ENCODE results near the gene PDZD7.
"Not testable (repeated sequence)": the region's sequence is repeated elsewhere in the genome, so short reads cannot be mapped to it uniquely, and the experiment has no call there.

The PDZD7 gene

DNA sequence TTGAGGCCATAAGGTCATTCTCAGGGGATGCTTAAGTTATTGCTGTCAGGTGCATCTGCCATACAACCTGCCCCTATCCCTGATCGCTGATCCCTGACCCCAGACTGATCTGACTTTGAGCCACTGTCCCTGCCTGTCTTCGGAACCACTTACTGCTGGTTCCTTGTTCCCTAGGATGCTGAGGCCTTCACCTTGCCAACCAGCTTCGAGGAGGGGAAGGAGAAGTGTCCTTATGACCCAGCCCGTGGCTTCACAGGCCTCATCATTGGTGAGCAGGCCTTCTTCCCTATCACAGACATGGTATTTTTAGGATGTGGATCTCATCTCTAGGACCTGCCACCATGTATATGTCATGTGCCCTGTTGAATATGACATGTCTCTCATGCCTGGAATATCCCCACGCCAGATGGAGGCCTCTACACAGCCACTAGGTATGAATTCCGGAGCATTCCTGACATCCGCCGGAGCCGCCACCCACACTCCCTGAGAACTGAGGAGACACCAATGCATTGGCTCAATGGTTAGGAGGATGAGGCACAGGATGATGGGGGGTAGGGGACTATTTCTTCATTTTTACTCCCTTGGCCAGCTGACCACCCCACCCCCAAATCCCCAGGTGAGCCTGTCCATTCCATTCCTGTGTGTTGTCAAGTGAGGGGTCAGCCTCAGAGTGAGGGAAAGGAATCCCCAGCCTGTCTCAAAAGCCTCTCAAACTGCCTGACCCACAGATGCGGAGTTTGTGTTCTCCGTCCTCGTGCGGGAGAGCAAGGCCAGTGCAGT lies 52.6 kb downstream of the PDZD7 start:
- H3K27ac ChIP-seq (ENCODE audit: low read depth, low read length), result no peak overlapping the region
- H3K27me3 ChIP-seq (ENCODE audit: control insufficient read depth, insufficient read depth, low read length), result no peaks in the 10 kb centered on the region
- H3K4me3 ChIP-seq (ENCODE audit: low read length), result no peak overlapping the region
- H3K36me3 ChIP-seq (ENCODE audit: control insufficient read depth, insufficient read depth, low read length), result peaks cover 24% of the 10 kb centered on the region
- no peaks in the 10 kb centered on the region for H3K4me1 ChIP-seq (ENCODE audit: control insufficient read depth, insufficient read depth, low read length)
- H3K9ac ChIP-seq (ENCODE audit: low read length), result no peak overlapping the region

DNA sequence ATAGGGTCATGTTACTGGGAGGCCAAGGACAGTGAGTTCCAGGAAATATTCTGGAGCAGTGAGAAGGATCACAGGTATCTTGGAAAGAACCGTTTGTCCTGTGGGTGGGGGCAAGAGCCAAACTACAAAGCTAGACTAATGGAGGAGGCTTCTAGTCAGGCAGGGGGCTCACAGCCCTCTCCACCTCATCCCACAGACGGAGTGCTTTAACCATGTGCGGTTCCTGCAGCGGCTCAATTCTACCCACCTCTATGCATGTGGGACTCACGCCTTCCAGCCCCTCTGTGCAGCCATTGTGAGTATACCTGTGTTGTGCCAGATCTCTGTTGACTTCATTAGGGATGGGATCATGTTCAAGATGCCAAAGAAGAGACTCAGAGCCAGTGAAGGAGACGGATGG lies 53.5 kb downstream of the PDZD7 start:
- H3K4me3 ChIP-seq (ENCODE audit: low read length), result no peak overlapping the region
- no peak overlapping the region for H3K9ac ChIP-seq (ENCODE audit: low read length)
- no peaks in the 10 kb centered on the region for H3K4me1 ChIP-seq (ENCODE audit: control insufficient read depth, insufficient read depth, low read length)
- no peaks in the 10 kb centered on the region for H3K27me3 ChIP-seq (ENCODE audit: control insufficient read depth, insufficient read depth, low read length)
- peaks cover 24% of the 10 kb centered on the region for H3K36me3 ChIP-seq (ENCODE audit: control insufficient read depth, insufficient read depth, low read length)
- H3K27ac ChIP-seq (ENCODE audit: low read depth, low read length), result no peak overlapping the region

DNA sequence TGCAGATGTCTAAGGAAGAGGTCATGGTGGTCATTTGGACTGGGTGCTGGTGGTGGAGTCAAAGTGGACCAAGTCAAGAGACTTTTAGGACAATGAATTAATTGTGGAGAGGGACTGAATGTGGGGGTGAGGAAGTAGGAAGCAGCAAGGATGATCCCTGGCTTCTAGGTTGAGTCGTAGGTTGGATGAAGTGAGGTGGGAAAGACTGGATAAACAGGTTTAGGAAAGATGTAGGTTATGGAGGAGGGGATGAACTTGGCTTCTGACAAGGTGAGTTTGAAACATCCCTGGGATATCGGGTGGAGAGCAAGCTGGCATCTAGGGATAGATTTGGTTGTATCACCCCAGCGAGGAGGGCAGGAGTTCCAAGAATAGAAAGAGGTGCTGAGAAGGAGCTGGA lies 54.0 kb downstream of the PDZD7 start:
- peaks cover 24% of the 10 kb centered on the region for H3K36me3 ChIP-seq (ENCODE audit: control insufficient read depth, insufficient read depth, low read length)
- H3K9ac ChIP-seq (ENCODE audit: low read length), result no peak overlapping the region
- H3K4me3 ChIP-seq (ENCODE audit: low read length), result no peak overlapping the region
- H3K4me1 ChIP-seq (ENCODE audit: control insufficient read depth, insufficient read depth, low read length), result no peaks in the 10 kb centered on the region
- H3K27ac ChIP-seq (ENCODE audit: low read depth, low read length), result no peak overlapping the region
- no peaks in the 10 kb centered on the region for H3K27me3 ChIP-seq (ENCODE audit: control insufficient read depth, insufficient read depth, low read length)

DNA sequence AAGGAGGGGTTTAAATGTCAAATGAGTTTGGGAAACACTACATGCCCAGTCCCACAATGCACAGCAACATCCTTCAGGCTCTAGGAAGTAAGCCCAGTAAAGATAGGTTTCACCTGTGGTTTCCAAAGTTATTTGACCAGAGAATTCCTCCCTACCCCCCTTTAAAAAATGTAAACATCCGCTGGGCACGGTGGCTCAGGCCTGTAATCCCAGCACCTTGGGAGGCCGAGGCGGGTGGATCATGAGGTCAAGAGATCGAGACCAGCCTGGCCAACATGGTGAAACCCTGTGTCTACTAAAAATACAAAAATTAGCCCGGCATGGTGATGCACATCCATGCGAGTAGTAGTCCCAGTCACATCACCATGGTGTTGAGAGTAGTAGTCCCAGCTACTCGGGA lies 55.5 kb downstream of the PDZD7 start:
- not testable (repeated sequence) for H3K4me1 ChIP-seq (ENCODE audit: control insufficient read depth, insufficient read depth, low read length); H3K9ac ChIP-seq (ENCODE audit: low read length); H3K27me3 ChIP-seq (ENCODE audit: control insufficient read depth, insufficient read depth, low read length); H3K27ac ChIP-seq (ENCODE audit: low read depth, low read length); H3K4me3 ChIP-seq (ENCODE audit: low read length)
- H3K36me3 ChIP-seq (ENCODE audit: control insufficient read depth, insufficient read depth, low read length), result peaks cover 17% of the 10 kb centered on the region

DNA sequence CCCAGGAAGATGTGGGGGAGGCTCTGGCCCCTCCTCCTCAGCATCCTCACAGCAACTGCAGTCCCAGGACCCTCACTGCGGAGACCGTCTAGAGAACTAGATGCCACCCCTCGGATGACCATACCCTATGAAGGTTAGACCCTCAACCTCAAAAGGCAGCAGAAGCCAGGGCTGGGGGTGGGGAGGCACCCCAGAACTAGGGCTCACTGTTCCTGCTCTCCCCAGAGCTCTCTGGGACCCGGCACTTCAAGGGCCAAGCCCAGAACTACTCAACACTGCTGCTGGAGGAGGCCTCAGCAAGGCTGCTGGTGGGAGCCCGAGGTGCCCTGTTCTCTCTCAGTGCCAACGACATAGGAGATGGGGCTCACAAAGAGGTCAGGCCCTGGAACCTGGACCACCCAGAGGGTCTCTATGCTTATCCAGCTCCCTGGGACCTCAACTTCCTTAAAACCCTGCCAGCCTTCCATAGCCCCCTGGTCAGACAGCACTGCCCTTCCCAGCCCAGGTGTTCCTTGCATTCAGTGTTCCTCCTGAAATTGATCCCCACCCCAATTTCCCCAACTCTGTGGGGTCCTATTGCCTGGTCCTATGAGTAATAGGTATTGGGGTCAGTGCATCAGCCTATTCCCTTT lies 57.9 kb downstream of the PDZD7 start:
- Histone ChIP-seq H3K27me3 (ENCODE audit: control insufficient read depth, insufficient read depth, low read length) (no peaks in the 10 kb centered on the region), H3K36me3 (ENCODE audit: control insufficient read depth, insufficient read depth, low read length) (peaks cover 4% of the 10 kb centered on the region), H3K27ac (ENCODE audit: low read depth, low read length) (no peak overlapping the region), H3K4me3 (ENCODE audit: low read length) (no peak overlapping the region), H3K4me1 (ENCODE audit: control insufficient read depth, insufficient read depth, low read length) (peaks cover 3% of the 10 kb centered on the region), H3K9ac (ENCODE audit: low read length) (no peak overlapping the region)

DNA sequence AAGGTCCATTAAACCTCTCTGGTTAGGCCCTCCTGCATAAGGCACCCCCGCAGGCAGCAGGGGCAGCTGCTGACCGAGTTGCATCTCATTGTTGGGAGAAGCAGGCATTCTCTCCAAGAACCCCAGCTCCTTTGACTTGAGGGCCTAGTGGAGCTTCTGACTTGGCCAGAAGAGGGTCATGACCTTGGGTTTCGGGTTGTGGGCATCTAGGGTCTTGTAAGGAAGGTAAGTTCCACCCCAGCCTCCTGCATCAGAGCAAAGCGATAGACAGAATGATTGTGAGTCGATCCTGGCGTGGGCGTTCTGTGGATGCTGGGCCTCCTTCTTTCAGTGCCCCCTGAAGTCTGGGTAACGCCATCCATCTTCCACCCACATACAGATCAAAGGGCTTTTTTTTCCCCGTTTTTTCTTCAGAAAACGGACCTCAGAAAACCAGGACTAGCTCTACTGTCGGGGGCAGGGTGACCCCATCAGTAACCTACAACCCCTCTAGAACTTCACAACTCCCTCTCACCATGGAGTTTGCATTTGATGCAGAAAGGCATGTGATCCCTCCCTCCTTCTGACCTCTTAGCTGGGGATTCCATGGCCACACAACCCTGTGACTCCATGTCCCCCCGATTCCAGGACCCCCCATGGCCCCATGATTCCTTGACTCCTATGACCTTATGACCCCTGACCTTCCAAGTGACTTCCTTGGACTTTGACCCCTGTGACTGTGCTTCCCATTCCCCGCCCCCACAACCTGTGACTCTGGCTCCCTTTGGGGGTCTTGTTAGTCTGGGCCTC lies 58.6 kb downstream of the PDZD7 start:
- H3K27ac ChIP-seq (ENCODE audit: low read depth, low read length), result no peak overlapping the region
- peaks cover 3% of the 10 kb centered on the region for H3K4me1 ChIP-seq (ENCODE audit: control insufficient read depth, insufficient read depth, low read length)
- no peak overlapping the region for H3K4me3 ChIP-seq (ENCODE audit: low read length)
- H3K27me3 ChIP-seq (ENCODE audit: control insufficient read depth, insufficient read depth, low read length), result no peaks in the 10 kb centered on the region
- H3K9ac ChIP-seq (ENCODE audit: low read length), result no peak overlapping the region
- H3K36me3 ChIP-seq (ENCODE audit: control insufficient read depth, insufficient read depth, low read length), result peaks cover 4% of the 10 kb centered on the region

DNA sequence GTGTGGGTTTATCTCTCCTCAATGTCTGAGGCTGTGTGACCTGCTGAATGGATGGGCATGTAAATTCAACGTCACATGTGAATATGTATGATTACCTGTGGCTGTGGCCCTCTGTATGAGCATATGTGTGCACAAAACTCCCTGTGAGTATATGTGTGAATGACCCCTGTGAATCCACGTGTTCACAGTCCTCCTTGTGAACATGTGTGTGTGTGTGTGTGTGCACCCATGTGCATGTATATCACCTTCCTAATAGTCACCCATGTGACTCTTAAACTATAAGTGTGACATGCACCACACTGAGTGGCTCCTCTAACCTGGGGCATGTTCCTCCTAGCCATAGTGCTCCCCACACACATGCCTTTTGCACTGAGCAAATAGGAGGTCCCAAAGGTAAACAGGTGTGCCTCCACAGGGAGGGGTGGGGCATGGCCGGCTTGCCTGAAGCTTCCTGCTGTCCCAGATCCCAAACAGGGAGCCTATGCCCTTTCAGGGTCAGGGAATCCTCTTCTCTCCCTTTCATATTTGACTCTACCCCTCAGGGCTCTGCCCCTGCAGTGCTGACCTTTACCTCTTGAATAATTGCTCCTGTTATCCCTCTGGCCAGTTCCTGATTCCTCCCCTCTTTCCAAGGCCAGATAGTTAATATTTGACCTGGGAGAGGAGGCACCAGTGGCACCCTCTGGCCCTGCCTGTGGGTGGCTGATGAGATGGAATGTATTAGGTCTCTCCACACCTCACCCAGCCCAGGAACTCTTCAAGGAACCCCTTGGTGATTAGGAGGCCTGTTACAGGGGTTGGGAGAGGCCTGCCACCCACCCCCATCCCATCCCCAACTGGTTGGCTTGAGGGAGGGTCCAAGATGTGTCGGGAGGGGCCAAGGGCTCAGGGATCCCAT lies 59.8 kb downstream of the PDZD7 start:
- no peak overlapping the region for H3K9ac ChIP-seq (ENCODE audit: low read length)
- H3K27me3 ChIP-seq (ENCODE audit: control insufficient read depth, insufficient read depth, low read length), result no peaks in the 10 kb centered on the region

DNA sequence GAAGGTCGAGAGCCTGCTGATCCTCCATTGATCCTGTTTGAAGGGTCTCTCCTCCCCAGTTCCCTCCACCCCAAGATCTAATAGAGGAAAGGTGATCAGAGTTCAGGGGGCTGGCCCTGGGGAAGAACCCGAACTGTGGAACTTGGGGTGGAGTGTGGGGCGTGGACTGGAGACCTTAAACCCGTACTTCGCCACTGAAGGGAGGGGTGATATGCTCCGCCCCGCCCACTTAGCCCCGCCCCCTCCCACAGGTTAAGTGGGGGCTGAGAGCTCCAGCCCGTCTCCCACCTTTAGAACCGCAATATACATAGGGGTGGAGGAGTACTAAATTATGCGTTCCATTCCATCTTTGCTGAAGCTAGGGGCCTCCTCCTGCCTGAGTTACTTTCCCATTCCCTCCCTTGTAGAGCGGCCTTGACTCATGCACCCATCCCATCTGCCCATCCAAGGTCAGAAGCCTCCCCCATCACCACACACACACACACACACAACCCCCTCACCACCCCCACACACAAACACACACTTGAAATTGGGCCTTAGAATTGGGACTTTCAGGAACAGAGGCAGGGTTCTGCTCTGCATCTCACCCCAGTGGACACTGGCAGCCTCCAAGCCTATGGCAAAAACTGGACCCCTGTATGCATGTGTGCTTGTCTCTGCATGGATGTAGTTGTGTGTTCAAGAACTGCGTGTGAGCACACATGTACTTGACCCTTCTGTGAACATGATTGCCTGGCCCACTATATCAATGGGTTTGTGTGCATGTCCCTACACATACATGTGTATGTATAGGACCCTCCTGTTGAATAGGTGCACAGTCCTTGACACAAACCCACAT lies 60.6 kb downstream of the PDZD7 start:
- Histone ChIP-seq H3K4me3 (ENCODE audit: low read length) (peak overlapping the region; percentile 73), H3K27me3 (ENCODE audit: control insufficient read depth, insufficient read depth, low read length) (no peaks in the 10 kb centered on the region), H3K4me1 (ENCODE audit: control insufficient read depth, insufficient read depth, low read length) (peaks cover 3% of the 10 kb centered on the region), H3K9ac (ENCODE audit: low read length) (peak overlapping the region; percentile 36), H3K27ac (ENCODE audit: low read depth, low read length) (no peak overlapping the region), H3K36me3 (ENCODE audit: control insufficient read depth, insufficient read depth, low read length) (no peaks in the 10 kb centered on the region)

More for the DNA sequence above, 59.8 kb downstream of the PDZD7 start:
- Histone ChIP-seq H3K36me3 (ENCODE audit: control insufficient read depth, insufficient read depth, low read length) (no peaks in the 10 kb centered on the region), H3K4me3 (ENCODE audit: low read length) (peak overlapping the region; percentile 14), H3K27ac (ENCODE audit: low read depth, low read length) (no peak overlapping the region), H3K4me1 (ENCODE audit: control insufficient read depth, insufficient read depth, low read length) (peaks cover 3% of the 10 kb centered on the region)

DNA sequence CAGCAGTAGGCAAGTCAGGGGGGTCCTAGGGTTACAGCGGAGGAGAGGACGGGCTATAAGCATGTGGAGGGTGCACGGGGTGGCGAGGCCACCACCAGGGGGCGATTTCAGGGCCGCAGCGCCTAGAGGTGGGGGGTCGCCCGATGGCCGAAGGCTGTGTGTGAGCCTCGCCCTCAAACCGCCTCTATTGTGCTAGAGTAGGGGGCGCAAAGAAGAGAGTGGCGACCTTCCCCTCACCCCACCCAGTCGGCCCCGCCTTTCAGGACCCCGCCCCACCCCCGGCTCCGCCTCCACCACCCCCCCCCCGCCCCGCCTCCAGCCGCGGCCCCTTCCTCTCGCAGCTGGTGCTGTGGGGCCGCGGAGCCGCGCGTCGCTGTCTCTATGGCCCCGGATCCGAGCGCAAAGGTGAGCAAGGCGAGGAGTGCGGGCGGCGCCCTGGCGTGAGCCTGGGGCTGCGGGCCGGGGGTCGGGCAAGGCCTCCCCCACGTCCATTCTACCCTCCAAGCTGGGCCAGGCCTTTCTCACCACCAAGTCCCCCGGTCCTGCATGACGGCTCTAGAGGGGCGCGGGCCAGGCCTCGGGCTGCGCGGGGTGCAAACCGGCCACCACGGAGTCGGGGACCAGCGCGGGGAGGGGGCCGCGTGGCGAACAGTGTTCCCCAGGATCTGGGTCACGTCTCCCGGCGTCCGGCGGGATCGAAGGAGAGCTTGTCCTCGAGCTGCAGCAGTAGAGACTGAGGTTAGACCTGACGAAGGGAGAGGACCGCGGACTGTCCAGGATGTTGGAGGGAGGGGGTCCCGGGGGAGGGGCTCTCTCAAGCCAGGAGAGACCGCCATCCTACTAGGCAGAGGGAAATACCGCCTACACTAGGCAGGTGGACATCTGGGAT lies 61.5 kb downstream of the PDZD7 start, which contains the start of gene SEMA4G:
Gene SEMA4G, plus strand, starts transcription at position 318 of the 889 bp plus-strand sequence. CDS start 3,409 bp downstream, outside the sequence.
- no peaks in the 10 kb centered on the region for H3K27me3 ChIP-seq (ENCODE audit: control insufficient read depth, insufficient read depth, low read length)
- H3K4me1 ChIP-seq (ENCODE audit: control insufficient read depth, insufficient read depth, low read length), result peaks cover 3% of the 10 kb centered on the region
- H3K4me3 ChIP-seq (ENCODE audit: low read length), result peak within 1 kb of the TSS; percentile 73
- no peaks in the 10 kb centered on the region for H3K36me3 ChIP-seq (ENCODE audit: control insufficient read depth, insufficient read depth, low read length)
- H3K9ac ChIP-seq (ENCODE audit: low read length), result peak within 1 kb of the TSS; percentile 36
- no peak within 1 kb of the TSS for H3K27ac ChIP-seq (ENCODE audit: low read depth, low read length)

DNA sequence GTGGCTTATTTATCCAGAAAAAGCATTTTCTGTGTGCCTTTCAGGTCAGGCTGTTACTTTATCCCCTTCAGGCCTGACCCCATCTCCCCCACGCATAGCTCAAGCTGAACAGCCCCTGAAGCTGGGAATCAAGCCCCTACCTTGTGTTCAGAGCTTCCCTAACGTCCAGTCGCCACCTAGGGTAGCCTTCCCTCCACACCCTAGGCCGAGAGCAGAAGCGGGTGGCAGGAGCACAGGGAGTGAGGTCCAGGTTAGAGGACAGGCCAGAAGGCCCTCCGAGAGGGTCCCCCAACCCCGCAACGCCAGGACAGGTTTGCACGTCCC lies 62.1 kb downstream of the PDZD7 start:
- H3K36me3 ChIP-seq (ENCODE audit: control insufficient read depth, insufficient read depth, low read length), result no peaks in the 10 kb centered on the region
- H3K27ac ChIP-seq (ENCODE audit: low read depth, low read length), result no peak overlapping the region
- peak overlapping the region; percentile 21 for H3K9ac ChIP-seq (ENCODE audit: low read length)
- no peaks in the 10 kb centered on the region for H3K27me3 ChIP-seq (ENCODE audit: control insufficient read depth, insufficient read depth, low read length)
- H3K4me3 ChIP-seq (ENCODE audit: low read length), result peak overlapping the region; percentile 57
- H3K4me1 ChIP-seq (ENCODE audit: control insufficient read depth, insufficient read depth, low read length), result peaks cover 3% of the 10 kb centered on the region

Measured in rectal smooth muscle tissue (tissue), 1 donor.